Activated CD4-positive, alpha-beta T cell treated with anti-CD3 and anti-CD28 coated beads for 4 hours (primary cell): ENCODE measurements around the gene MALRD1.
"Not testable (repeated sequence)": the region's sequence is repeated elsewhere in the genome, so short reads cannot be mapped to it uniquely, and the experiment has no call there.

Experiments used
- DNase-seq, 2 donors: peaks; one replicate each; pipeline ENCODE4 v3.0.0-alpha.2; 2020

The MALRD1 gene

GRCh38 chr10:19499291-19499770 lies 450.7 kb downstream of the MALRD1 start:
- no peak for DNase-seq

GRCh38 chr10:19500959-19501358 lies 452.4 kb downstream of the MALRD1 start:
- DNase-seq = no peak

GRCh38 chr10:19505320-19506312 lies 457.0 kb downstream of the MALRD1 start:
- no peak for DNase-seq

- not testable (repeated sequence) for DNase-seq
Observed at GRCh38 chr10:19510005-19510732, 461.6 kb downstream of the MALRD1 start.

- no peak for DNase-seq
Observed at GRCh38 chr10:19518109-19518508, 469.5 kb downstream of the MALRD1 start.

GRCh38 chr10:19518632-19519031 lies 470.0 kb downstream of the MALRD1 start:
- no peak for DNase-seq

- no peak for DNase-seq
Observed at GRCh38 chr10:19531324-19531723, 482.7 kb downstream of the MALRD1 start.

- no peak for DNase-seq
Observed at GRCh38 chr10:19532411-19532810, 483.8 kb downstream of the MALRD1 start.

GRCh38 chr10:19541299-19541698 lies 492.7 kb downstream of the MALRD1 start:
- no peak for DNase-seq

GRCh38 chr10:19546224-19546623 lies 497.6 kb downstream of the MALRD1 start:
- no peak for DNase-seq

- no peak for DNase-seq
Observed at GRCh38 chr10:19549503-19549902, 500.9 kb downstream of the MALRD1 start.

GRCh38 chr10:19556666-19557065 lies 508.1 kb downstream of the MALRD1 start:
- DNase-seq = no peak

GRCh38 chr10:19561181-19561580 lies 512.6 kb downstream of the MALRD1 start:
- DNase-seq = no peak

- DNase-seq = no peak
Observed at GRCh38 chr10:19563388-19564141, 515.0 kb downstream of the MALRD1 start.

- no peak for DNase-seq
Observed at GRCh38 chr10:19570120-19570519, 521.5 kb downstream of the MALRD1 start.

- DNase-seq = no peak
Observed at GRCh38 chr10:19570991-19571390, 522.4 kb downstream of the MALRD1 start.

- DNase-seq = no peak
Observed at GRCh38 chr10:19572056-19572455, 523.5 kb downstream of the MALRD1 start.

GRCh38 chr10:19576576-19576975 lies 528.0 kb downstream of the MALRD1 start:
- DNase-seq = no peak

- no peak for DNase-seq
Observed at GRCh38 chr10:19577381-19577780, 528.8 kb downstream of the MALRD1 start.

- DNase-seq = no peak
Observed at GRCh38 chr10:19577807-19578206, 529.2 kb downstream of the MALRD1 start.

GRCh38 chr10:19578571-19578970 lies 530.0 kb downstream of the MALRD1 start:
- DNase-seq = no peak

GRCh38 chr10:19579761-19580545 lies 531.4 kb downstream of the MALRD1 start:
- no peak for DNase-seq
